Heart left ventricle (tissue), 13 donors: Measurements from ENCODE around the gene CAST.

Experiments used
- CTCF ChIP-seq, 12 donors: fragments of 200-600 bp; sonication (generic) in 4 of 12; IDR thresholded peaks; one replicate each; pipeline versions ENCODE4 v1.5.0 to v1.8.0; 2018 to 2022; ENCODE audit warnings: antibody characterized with exemption in 12 of 12, mild to moderate bottlenecking in 5 of 12
- POLR2A ChIP-seq, 2 donors: fragments of 450-650 bp; IDR thresholded peaks; one replicate each; pipeline ENCODE4 v1.6.1; 2017; ENCODE audit warnings: antibody characterized with exemption in 2 of 2, mild to moderate bottlenecking in 2 of 2, moderate library complexity in 2 of 2
- donor health status: ischemic (EF 13 %, LVEDD 7.1; RV severe dilation, severe dysfunction).
- donor health status: DM: no; HTN: yes; CAD: no.
- donor health status: DM: no; HTN: no; CAD: no.
- donor health status: ischemic (EF 25% LVEDD 6.9; RV normal size, moderate dysfunction).
- donor health status: ischemic (EF 25% LVEDD 5.7; RV mildly dilated, moderate dysfunction).
- donor health status: ischemic (EF 35%, LVEDD 5.7; RV mildly dilated, moderate dysfunction).
- donor health status: nonischemic (EF 11% LVEDD 7.7; RV severe dilation, severe dysfunction).
- donor health status: DM: yes; HTN: yes; CAD: no.
- donor health status: PGD.
- donor health status: ischemic (EF 29% LVEDD 5.4; RV normal size, mild dysfunction).
- donor health status: nonischemic (EF 23%, LVEDD 6.1; RV moderate dilation, normal function).

DNA sequence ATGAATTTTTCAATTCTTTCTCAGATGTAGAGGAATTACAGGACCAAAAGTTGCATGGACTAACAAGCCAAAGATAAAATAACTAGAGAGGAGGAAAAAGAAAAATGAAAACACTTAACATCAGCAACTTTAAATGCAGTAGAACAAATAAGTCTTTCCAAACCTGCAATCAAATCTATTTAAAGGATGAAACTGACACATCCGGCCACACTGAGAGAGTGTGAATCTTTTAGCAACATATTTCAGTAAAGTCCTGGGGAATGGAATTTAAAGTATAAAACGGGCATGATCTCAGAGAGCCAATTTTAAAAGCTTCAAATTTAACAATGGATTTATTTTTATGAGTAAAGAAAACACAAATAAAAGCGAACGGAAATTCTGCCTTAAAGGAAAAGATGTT is 17.1 kb downstream of the CAST start:
- TF ChIP-seq POLR2A (IDR thresholded peaks at IDR 0.05) (no peak), CTCF (IDR thresholded peaks at IDR 0.05) (no peak)
